Progenitor cell of endocrine pancreas (in vitro differentiated cells): ENCODE measurements around the gene CDC42EP5. TPM values are rescaled to one million over a fixed set of nuclear protein-coding genes. Genes with fewer than 3 reads are reported as not detected.
"Not testable (repeated sequence)": the region's sequence is repeated elsewhere in the genome, so short reads cannot be mapped to it uniquely, and the experiment has no call there.

ENCODE experiments used
- DNase-seq: peaks from one replicate; pipeline ENCODE4 v3.0.0; 2021; ENCODE audit warnings: low spot score; ENCODE audit not compliant: unreplicated experiment
- H3K27ac Mint-ChIP-seq: 2 replicates; pipeline ENCODE4 v1.8.0; 2021; ENCODE audit warnings: mild to moderate bottlenecking, moderate library complexity, mixed read lengths
- H3K27me3 Mint-ChIP-seq: 2 replicates; pipeline ENCODE4 v1.8.0; 2021; ENCODE audit warnings: mixed read lengths
- H3K36me3 Mint-ChIP-seq: 2 replicates; pipeline ENCODE4 v1.8.0; 2022; ENCODE audit warnings: mixed read lengths; ENCODE audit not compliant: insufficient read depth
- H3K4me1 Mint-ChIP-seq: 2 replicates; pipeline ENCODE4 v1.8.0; 2021; ENCODE audit warnings: low read depth, mixed read lengths
- H3K4me3 Mint-ChIP-seq: 2 replicates; pipeline ENCODE4 v1.8.0; 2021; ENCODE audit warnings: low read depth, mild to moderate bottlenecking, moderate library complexity, mixed read lengths
- H3K9me3 Mint-ChIP-seq: 2 replicates; pipeline ENCODE4 v1.8.0; 2021; ENCODE audit warnings: low read depth, mixed read lengths
- CTCF ChIP-seq: fragments of 200-600 bp; sonication (generic); IDR thresholded peaks from one replicate; pipeline ENCODE4 v1.5.0; 2021; ENCODE audit warnings: antibody characterized with exemption, mild to moderate bottlenecking; ENCODE audit not compliant: unreplicated experiment
- total RNA-seq: library from RNA; stranded (reverse); gene quantifications from 2 replicates; pipeline ENCODE4 v1.2.1, GENCODE V29; 2021

The CDC42EP5 gene
- total RNA-seq, 1 donor from 2014 or later, result 2.1 TPM

DNA sequence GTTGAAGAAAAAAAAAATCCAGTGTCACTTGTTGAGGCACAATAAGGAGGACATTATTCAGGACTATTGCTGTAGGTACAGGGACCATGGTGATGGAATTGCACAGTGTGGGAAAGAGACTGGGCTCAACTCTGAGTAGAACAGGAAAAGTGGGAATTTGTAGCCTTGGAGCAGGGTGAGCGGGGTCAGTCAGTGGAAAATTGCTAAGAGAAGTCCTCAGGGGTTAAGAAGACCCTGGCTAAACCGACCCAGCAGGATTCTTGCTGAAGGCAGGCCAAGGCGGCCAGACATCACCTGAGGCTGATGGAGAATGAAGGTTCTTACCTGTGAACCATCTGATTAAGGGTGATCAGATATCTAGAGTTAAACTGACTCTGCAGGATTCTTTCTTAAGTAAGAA is 42.1 kb upstream of the CDC42EP5 start:
- H3K4me1 Mint-ChIP-seq, result no peaks in the 10 kb centered on the region
- no peaks in the 10 kb centered on the region for H3K27me3 Mint-ChIP-seq
- H3K9me3 Mint-ChIP-seq, result peaks cover 52% of the 10 kb centered on the region
- no peak overlapping the region for H3K4me3 Mint-ChIP-seq
- no peak for TF ChIP-seq CTCF
- H3K27ac Mint-ChIP-seq, result no peak overlapping the region
- no peak for DNase-seq
- H3K36me3 Mint-ChIP-seq, result peaks cover 3% of the 10 kb centered on the region

GRCh38 chr19:54509200-54509940 is 36.3 kb upstream of the CDC42EP5 start:
- H3K9me3 Mint-ChIP-seq, result peaks cover 37% of the 10 kb centered on the region
- H3K27ac Mint-ChIP-seq, H3K27me3 Mint-ChIP-seq, H3K36me3 Mint-ChIP-seq, DNase-seq, H3K4me1 Mint-ChIP-seq, H3K4me3 Mint-ChIP-seq: not testable (repeated sequence)

GRCh38 chr19:54508487-54508886 is 35.4 kb upstream of the CDC42EP5 start:
- not testable (repeated sequence) for H3K27me3 Mint-ChIP-seq, H3K36me3 Mint-ChIP-seq, H3K4me1 Mint-ChIP-seq, H3K27ac Mint-ChIP-seq, H3K4me3 Mint-ChIP-seq, DNase-seq
- H3K9me3 Mint-ChIP-seq, result peaks cover 38% of the 10 kb centered on the region

DNA sequence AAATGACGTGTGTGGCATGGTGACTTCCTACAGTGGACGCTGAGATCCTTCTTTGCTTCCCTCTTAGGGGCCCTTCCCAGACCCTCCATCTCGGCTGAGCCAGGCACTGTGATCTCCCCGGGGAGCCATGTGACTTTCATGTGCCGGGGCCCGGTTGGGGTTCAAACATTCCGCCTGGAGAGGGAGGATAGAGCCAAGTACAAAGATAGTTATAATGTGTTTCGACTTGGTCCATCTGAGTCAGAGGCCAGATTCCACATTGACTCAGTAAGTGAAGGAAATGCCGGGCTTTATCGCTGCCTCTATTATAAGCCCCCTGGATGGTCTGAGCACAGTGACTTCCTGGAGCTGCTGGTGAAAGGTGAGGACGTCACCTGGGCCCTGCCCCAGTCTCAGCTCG is 34.7 kb upstream of the CDC42EP5 start:
- peaks cover 32% of the 10 kb centered on the region for H3K9me3 Mint-ChIP-seq
- H3K36me3 Mint-ChIP-seq, result peaks cover 1% of the 10 kb centered on the region

GRCh38 chr19:54507038-54507717 is 34.1 kb upstream of the CDC42EP5 start:
- peaks cover 32% of the 10 kb centered on the region for H3K9me3 Mint-ChIP-seq
- H3K27me3 Mint-ChIP-seq, H3K27ac Mint-ChIP-seq: not testable (repeated sequence)

More for the DNA sequence above, 34.7 kb upstream of the CDC42EP5 start:
- H3K27me3 Mint-ChIP-seq, result no peaks in the 10 kb centered on the region
- no peak for DNase-seq
- no peaks in the 10 kb centered on the region for H3K4me1 Mint-ChIP-seq
- H3K27ac Mint-ChIP-seq, result no peak overlapping the region
- H3K4me3 Mint-ChIP-seq, result no peak overlapping the region
- no peak for TF ChIP-seq CTCF

GRCh38 chr19:54506079-54506478 is 33.0 kb upstream of the CDC42EP5 start:
- no peaks in the 10 kb centered on the region for H3K27me3 Mint-ChIP-seq
- H3K36me3 Mint-ChIP-seq, result no peaks in the 10 kb centered on the region
- H3K27ac Mint-ChIP-seq, result no peak overlapping the region
- H3K9me3 Mint-ChIP-seq, result peaks cover 32% of the 10 kb centered on the region
- H3K4me1 Mint-ChIP-seq, result no peaks in the 10 kb centered on the region
- no peak for DNase-seq
- H3K4me3 Mint-ChIP-seq, result no peak overlapping the region
- TF ChIP-seq CTCF, result no peak

More at GRCh38 chr19:54507038-54507717, 34.1 kb upstream of the CDC42EP5 start:
- not testable (repeated sequence) for H3K4me3 Mint-ChIP-seq, H3K36me3 Mint-ChIP-seq, DNase-seq, H3K4me1 Mint-ChIP-seq

DNA sequence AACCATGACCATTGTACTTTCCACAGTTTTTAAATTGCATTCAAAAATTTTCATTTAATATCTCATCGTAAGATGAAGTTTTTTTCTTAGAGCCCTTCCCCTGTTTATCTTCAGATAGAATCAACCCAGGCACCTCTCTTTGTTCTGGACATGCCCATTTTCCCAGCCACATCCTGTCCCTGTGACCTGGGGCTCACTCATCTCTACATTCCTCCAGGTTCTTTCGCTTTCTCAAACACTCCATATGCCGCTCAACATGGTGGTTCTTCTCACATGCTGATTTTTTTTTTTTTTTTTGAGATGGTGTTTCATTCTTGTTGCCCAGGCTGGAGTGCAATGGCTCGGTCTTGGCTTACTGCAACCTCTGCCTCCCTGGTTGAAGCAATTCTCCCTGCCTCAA is 32.4 kb upstream of the CDC42EP5 start:
- H3K9me3 Mint-ChIP-seq, result peaks cover 37% of the 10 kb centered on the region
- H3K4me3 Mint-ChIP-seq, DNase-seq, H3K36me3 Mint-ChIP-seq, H3K27me3 Mint-ChIP-seq, H3K4me1 Mint-ChIP-seq, H3K27ac Mint-ChIP-seq: not testable (repeated sequence)
